Measurements from ENCODE around the gene ADAMTSL2. TPM values are rescaled to one million over a fixed set of nuclear protein-coding genes. Genes with fewer than 3 reads are reported as not detected.

Gene ADAMTSL2
- total and polyA plus RNA-seq, 2 donors (not counting 1 experiment from before 2014, with no cell fraction given), result under 0.01 to 0.09 TPM

- H3K9me3 ChIP-seq (ENCODE audit: control insufficient read depth, insufficient read depth, low read depth, low read length), result no peaks in the 10 kb centered on the region
- no peak for DNase-seq (ENCODE audit: low read depth in 2 of 2)
- peaks cover 3% of the 10 kb centered on the region for H3K4me1 ChIP-seq (ENCODE audit: control insufficient read depth, extremely low read depth, insufficient read depth, low read length)
- no peak for TF ChIP-seq EZH2 (IDR thresholded peaks at IDR 0.05; ENCODE audit: low read length, missing control alignments)
- TF ChIP-seq CTCF (conservative IDR thresholded peaks at IDR 0.05 in 1 of 2, IDR thresholded peaks at IDR 0.05 in 1 of 2; ENCODE audit: low read depth in 1 of 2, low read length in 2 of 2), result no peak
- no peak overlapping the region for H3K4me2 ChIP-seq (ENCODE audit: extremely low read depth, insufficient read depth, low read length)
- H3K79me2 ChIP-seq (ENCODE audit: control insufficient read depth, insufficient read depth, low read length), result no peaks in the 10 kb centered on the region
- H4K20me1 ChIP-seq (ENCODE audit: control insufficient read depth, extremely low read depth, insufficient read depth, low read length), result no peaks in the 10 kb centered on the region
- no peak overlapping the region for H3K9ac ChIP-seq (ENCODE audit: insufficient read depth, low read length)
- peaks cover 3% of the 10 kb centered on the region for H3K27me3 ChIP-seq (ENCODE audit: control insufficient read depth, insufficient read depth, low read length)
- H2AFZ ChIP-seq (ENCODE audit: low read length), result no peak overlapping the region
- no peak overlapping the region for H3K27ac ChIP-seq (ENCODE audit: insufficient read depth, low read length)
- no peak overlapping the region for H3K4me3 ChIP-seq (replicated peaks in 1 of 4; ENCODE audit: control extremely low read depth in 1 of 4, insufficient read depth in 1 of 4, low read depth in 3 of 4, low read length in 4 of 4)
- no peaks in the 10 kb centered on the region for H3K36me3 ChIP-seq (ENCODE audit: control insufficient read depth, insufficient read depth, low read length)
These were observed 43.4 kb upstream of the ADAMTSL2 start for GRCh38 chr9:133490865-133491655.

GRCh38 chr9:133491656-133491925, 42.9 kb upstream of the ADAMTSL2 start:
- H3K27ac ChIP-seq (ENCODE audit: insufficient read depth, low read length), result no peak overlapping the region
- peaks cover 3% of the 10 kb centered on the region for H3K27me3 ChIP-seq (ENCODE audit: control insufficient read depth, insufficient read depth, low read length)
- no peak overlapping the region for H2AFZ ChIP-seq (ENCODE audit: low read length)
- no peaks in the 10 kb centered on the region for H4K20me1 ChIP-seq (ENCODE audit: control insufficient read depth, extremely low read depth, insufficient read depth, low read length)
- no peak overlapping the region for H3K4me3 ChIP-seq (replicated peaks in 1 of 4; ENCODE audit: control extremely low read depth in 1 of 4, insufficient read depth in 1 of 4, low read depth in 3 of 4, low read length in 4 of 4)
- peaks cover 3% of the 10 kb centered on the region for H3K4me1 ChIP-seq (ENCODE audit: control insufficient read depth, extremely low read depth, insufficient read depth, low read length)
- no peaks in the 10 kb centered on the region for H3K9me3 ChIP-seq (ENCODE audit: control insufficient read depth, insufficient read depth, low read depth, low read length)
- TF ChIP-seq EZH2 (IDR thresholded peaks at IDR 0.05; ENCODE audit: low read length, missing control alignments), result no peak
- TF ChIP-seq CTCF (conservative IDR thresholded peaks at IDR 0.05 in 1 of 2, IDR thresholded peaks at IDR 0.05 in 1 of 2; ENCODE audit: low read depth in 1 of 2, low read length in 2 of 2), result no peak
- H3K4me2 ChIP-seq (ENCODE audit: extremely low read depth, insufficient read depth, low read length), result no peak overlapping the region
- no peaks in the 10 kb centered on the region for H3K36me3 ChIP-seq (ENCODE audit: control insufficient read depth, insufficient read depth, low read length)
- DNase-seq (ENCODE audit: low read depth in 2 of 2), result no peak
- no peak overlapping the region for H3K9ac ChIP-seq (ENCODE audit: insufficient read depth, low read length)
- H3K79me2 ChIP-seq (ENCODE audit: control insufficient read depth, insufficient read depth, low read length), result no peaks in the 10 kb centered on the region

- Histone ChIP-seq H3K27ac (ENCODE audit: insufficient read depth, low read length) (no peak overlapping the region), H3K9me3 (ENCODE audit: control insufficient read depth, insufficient read depth, low read depth, low read length) (no peaks in the 10 kb centered on the region), H3K36me3 (ENCODE audit: control insufficient read depth, insufficient read depth, low read length) (no peaks in the 10 kb centered on the region), H3K4me3 (replicated peaks in 1 of 4; ENCODE audit: control extremely low read depth in 1 of 4, insufficient read depth in 1 of 4, low read depth in 3 of 4, low read length in 4 of 4) (no peak overlapping the region), H2AFZ (ENCODE audit: low read length) (no peak overlapping the region), H3K4me2 (ENCODE audit: extremely low read depth, insufficient read depth, low read length) (no peak overlapping the region), H3K79me2 (ENCODE audit: control insufficient read depth, insufficient read depth, low read length) (no peaks in the 10 kb centered on the region), H3K9ac (ENCODE audit: insufficient read depth, low read length) (no peak overlapping the region), H3K4me1 (ENCODE audit: control insufficient read depth, extremely low read depth, insufficient read depth, low read length) (peaks cover 3% of the 10 kb centered on the region), H4K20me1 (ENCODE audit: control insufficient read depth, extremely low read depth, insufficient read depth, low read length) (no peaks in the 10 kb centered on the region), H3K27me3 (ENCODE audit: control insufficient read depth, insufficient read depth, low read length) (peaks cover 7% of the 10 kb centered on the region)
- TF ChIP-seq EZH2 (IDR thresholded peaks at IDR 0.05; ENCODE audit: low read length, missing control alignments), result no peak
- no peak for TF ChIP-seq CTCF (conservative IDR thresholded peaks at IDR 0.05 in 1 of 2, IDR thresholded peaks at IDR 0.05 in 1 of 2; ENCODE audit: low read depth in 1 of 2, low read length in 2 of 2)
- DNase-seq (ENCODE audit: low read depth in 2 of 2), result peak in 1 of 2 donors; percentile 28
These were observed 42.2 kb upstream of the ADAMTSL2 start for GRCh38 chr9:133492061-133493021.
